ENCODE data around the gene PDE5A.

The PDE5A gene

DNA sequence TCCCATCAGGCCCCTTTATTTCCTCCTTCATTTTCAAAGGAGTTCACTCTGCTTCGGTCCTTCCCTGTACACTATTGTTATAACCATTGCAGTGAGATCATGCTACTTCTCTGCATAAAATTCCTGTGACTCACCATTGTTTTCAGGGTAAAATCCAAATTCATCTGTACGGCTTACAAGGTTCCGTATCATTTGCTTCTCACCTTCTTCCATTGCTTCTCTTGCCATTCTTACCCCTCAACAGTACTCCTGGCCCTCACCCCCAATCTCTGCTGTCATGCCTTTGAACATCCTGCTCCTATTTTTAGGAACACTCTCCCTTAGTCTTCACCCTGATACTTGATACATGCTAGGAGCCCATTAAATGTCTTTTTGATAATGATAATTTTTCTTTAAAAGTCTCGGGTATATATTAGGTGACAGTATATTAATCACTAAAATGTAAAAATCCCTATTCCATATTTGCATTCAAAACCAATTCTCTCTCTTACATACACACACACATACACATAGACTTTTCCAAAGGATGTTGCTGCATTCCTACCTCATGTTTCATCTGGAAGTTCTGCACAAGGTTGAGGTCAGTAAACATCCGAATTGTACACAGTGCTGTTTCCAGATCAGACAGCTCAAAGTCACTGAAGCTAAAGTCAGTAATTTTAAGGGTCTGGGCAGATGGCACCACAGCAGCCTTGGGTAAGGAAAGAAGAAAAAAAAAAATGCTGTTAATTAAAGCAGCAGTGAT lies 103.4 kb downstream of the PDE5A start:
- in situ Hi-C loops (cut with HindIII; ENCODE audit: low sequenced_read_pairs) = no loop called here
- DNase-seq (ENCODE audit: low read depth) = peak; percentile 41
- no peak overlapping the region for H3K4me3 ChIP-seq (ENCODE audit: low read depth, low read length)
- TF ChIP-seq, protein P1, sequence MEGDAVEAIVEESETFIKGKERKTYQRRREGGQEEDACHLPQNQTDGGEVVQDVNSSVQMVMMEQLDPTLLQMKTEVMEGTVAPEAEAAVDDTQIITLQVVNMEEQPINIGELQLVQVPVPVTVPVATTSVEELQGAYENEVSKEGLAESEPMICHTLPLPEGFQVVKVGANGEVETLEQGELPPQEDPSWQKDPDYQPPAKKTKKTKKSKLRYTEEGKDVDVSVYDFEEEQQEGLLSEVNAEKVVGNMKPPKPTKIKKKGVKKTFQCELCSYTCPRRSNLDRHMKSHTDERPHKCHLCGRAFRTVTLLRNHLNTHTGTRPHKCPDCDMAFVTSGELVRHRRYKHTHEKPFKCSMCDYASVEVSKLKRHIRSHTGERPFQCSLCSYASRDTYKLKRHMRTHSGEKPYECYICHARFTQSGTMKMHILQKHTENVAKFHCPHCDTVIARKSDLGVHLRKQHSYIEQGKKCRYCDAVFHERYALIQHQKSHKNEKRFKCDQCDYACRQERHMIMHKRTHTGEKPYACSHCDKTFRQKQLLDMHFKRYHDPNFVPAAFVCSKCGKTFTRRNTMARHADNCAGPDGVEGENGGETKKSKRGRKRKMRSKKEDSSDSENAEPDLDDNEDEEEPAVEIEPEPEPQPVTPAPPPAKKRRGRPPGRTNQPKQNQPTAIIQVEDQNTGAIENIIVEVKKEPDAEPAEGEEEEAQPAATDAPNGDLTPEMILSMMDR (IDR thresholded peaks at IDR 0.05; ENCODE audit: low read depth, low read length, missing control alignments) = no peak

DNA sequence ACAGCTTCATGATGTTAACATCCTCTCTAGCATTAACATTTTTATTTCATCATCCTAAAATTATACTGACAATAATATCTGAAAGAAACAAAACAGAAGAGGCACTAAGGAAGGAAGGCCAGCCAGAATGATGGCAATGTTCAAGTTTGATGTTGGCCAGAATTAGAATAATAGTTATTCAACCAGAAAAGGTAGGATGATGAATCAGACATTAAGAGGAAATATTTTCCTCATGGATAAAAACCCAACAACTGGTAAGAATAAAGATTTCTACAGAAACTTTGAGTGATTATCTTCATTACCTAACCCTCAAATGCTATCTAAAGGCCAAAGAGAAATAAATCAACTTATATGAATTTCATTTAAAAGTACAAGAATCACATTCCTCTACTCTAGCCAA lies 105.2 kb downstream of the PDE5A start:
- TF ChIP-seq, protein P1 (IDR thresholded peaks at IDR 0.05; ENCODE audit: low read depth, low read length, missing control alignments) = no peak
- H3K4me3 ChIP-seq (ENCODE audit: low read depth, low read length) = no peak overlapping the region
- DNase-seq (ENCODE audit: low read depth) = no peak
- in situ Hi-C loops (cut with HindIII; ENCODE audit: low sequenced_read_pairs) = no loop called here

DNA sequence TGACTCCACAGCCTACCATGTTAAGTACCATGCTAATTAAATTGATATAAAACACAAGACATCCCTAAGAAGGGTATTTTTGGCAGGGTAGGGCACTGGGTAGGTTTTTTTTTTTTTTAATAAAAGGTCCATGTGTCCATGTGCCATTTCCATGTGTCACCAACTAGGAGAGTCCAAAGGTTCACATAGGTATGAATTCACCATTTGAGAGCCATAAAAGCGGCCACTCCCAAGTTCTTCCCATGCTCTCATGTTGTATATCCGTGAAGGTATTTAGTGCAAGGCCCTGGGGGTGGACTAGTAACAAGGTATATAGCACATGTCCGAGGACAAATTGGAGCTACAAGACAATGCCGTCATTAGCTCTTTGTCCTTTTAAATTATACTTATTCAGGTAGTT lies 107.3 kb downstream of the PDE5A start:
- in situ Hi-C loops (cut with HindIII; ENCODE audit: low sequenced_read_pairs) = no loop called here
- TF ChIP-seq, protein P1 (IDR thresholded peaks at IDR 0.05; ENCODE audit: low read depth, low read length, missing control alignments) = no peak
- DNase-seq (ENCODE audit: low read depth) = no peak
- H3K4me3 ChIP-seq (ENCODE audit: low read depth, low read length) = no peak overlapping the region

DNA sequence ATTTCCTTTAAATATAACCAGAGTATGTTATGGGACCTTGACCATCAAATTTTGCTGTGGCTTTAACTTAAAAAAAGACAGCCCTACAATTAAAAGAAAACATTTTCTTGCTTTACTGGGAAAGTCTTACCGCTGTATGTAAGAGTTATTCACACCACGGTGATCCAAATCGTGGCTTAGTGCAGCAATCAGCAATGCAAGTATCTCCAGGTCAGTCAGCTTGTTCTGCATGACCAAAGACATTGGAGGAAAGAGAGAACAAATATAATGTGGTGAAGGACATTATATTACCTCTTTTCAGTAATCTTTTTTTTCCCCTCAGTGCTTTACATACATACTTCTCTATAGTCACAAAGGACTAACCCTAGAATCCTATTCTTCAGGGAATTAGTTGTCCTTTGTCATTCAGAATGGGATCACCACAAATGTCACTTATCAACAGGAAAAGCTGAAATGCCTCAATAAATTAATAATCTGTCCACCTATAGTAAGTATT lies 109.6 kb downstream of the PDE5A start:
- in situ Hi-C loops (cut with HindIII; ENCODE audit: low sequenced_read_pairs) = no loop called here
- DNase-seq (ENCODE audit: low read depth) = no peak
- no peak overlapping the region for H3K4me3 ChIP-seq (ENCODE audit: low read depth, low read length)
- TF ChIP-seq, protein P1 (IDR thresholded peaks at IDR 0.05; ENCODE audit: low read depth, low read length, missing control alignments) = no peak

DNA sequence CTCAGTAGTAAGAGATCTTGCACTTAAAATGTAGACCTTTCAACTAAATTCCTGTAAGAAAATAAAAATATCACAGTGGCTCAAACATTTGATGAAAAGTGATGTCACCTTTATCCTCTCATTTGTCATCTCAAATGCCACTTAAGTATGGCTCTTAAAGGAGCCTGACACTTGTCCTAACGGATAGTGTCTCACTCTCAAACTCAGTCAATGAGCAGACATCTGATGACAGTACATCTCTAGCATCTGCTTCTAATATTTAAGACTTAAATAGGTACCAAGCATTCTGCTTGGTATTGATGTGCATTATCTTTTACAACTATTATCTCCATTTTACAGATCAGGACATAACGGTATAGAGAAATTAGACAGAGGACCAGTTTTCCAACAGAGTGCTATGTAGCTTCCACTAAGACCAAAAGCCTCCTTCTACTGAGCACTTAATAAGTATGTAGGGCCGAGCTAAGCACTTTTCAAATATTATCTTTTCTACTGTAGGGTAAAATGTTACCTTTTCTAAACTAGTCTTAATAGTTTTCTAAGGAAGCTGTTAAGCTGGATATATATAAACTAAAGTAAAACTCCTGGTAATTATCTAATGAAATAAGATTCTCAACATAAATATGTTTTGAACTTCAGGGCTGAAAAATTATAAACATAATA lies 110.2 kb downstream of the PDE5A start:
- in situ Hi-C loops (cut with HindIII; ENCODE audit: low sequenced_read_pairs) = no loop called here
- DNase-seq (ENCODE audit: low read depth) = no peak
- TF ChIP-seq, protein P1 (IDR thresholded peaks at IDR 0.05; ENCODE audit: low read depth, low read length, missing control alignments) = no peak
- no peak overlapping the region for H3K4me3 ChIP-seq (ENCODE audit: low read depth, low read length)

DNA sequence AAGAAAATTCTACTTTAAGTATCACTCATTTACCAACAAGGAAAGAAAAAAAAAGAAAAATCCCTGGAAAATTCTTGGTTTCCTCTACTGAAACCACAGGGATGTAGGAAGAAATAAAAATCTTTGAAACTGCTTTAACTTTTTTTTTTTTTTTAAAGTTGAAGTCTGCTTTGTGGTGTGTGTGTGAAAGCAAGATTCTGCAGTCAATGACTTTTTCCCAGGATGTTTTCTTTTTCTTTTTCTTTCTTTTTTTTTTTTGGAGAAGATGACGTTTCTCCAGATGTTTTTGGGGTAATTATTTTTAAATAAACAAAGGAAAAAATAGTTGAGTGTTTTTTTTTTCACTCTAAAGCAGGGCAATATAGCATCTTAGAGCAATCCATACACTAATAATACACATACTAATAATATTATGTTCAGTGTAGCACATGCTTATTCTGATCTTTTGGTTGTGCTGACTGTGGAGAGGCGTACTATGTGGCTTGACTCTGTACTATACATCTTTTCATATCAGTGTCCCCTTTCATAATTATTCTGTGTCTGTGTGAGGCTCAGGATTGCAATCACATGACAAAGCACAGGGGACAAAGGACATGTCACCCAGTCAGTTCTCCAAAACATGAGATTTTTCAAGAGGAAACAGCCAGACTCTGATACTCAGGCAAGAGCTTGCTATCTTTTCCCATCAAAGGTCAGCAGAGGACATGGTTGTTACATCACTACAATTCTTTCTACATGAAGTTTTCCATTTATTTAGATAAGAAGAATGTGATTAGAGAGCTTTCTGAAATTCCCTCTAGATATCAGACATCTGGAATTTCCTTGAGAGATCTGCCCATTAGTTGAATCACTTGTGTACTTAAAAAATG lies 111.0 kb downstream of the PDE5A start:
- no peak overlapping the region for H3K4me3 ChIP-seq (ENCODE audit: low read depth, low read length)
- no peak for DNase-seq (ENCODE audit: low read depth)
- TF ChIP-seq, protein P1 (IDR thresholded peaks at IDR 0.05; ENCODE audit: low read depth, low read length, missing control alignments) = no peak
- in situ Hi-C loops (cut with HindIII; ENCODE audit: low sequenced_read_pairs) = no loop called here
